Measurements from ENCODE around the gene IL3RA. TPM values are rescaled to one million over a fixed set of nuclear protein-coding genes. Genes with fewer than 3 reads are reported as not detected.

Gene IL3RA
- total RNA-seq, 1 experiment from 2014 or later, result 0.26 TPM

GRCh38 chrX:1430451-1430850, 93.9 kb downstream of the IL3RA start:
- no peak for DNase-seq (ENCODE audit: low read depth, low spot score)
- in situ Hi-C loops (cut with HindIII; ENCODE audit: low pct_unique_long_range_greater_than_20kb, low sequenced_read_pairs), result no loop called here

Small RNAs within 50 kb of the gene (small RNA-seq; reads per million reads assigned to genes)
- gene MIR3690 (0 reads per million in 2 experiments), gene RNA5SP498 (0 reads per million in 2 experiments)

Other genes with a start within 250 kb of the IL3RA start
- 1.0 and 1.1 TPM in 2 replicates for gene CRLF2, start 124.1 kb upstream of the IL3RA start, total RNA-seq (2014; rRNA removed; shearing (Covaris generic))
- 2.4 and 4.5 TPM in 2 replicates for gene CSF2RA, start 68.0 kb upstream of the IL3RA start, total RNA-seq (2014; rRNA removed; shearing (Covaris generic))
- gene SLC25A6, start 55.3 kb downstream of the IL3RA start, total RNA-seq (2014; rRNA removed; shearing (Covaris generic)), result 159 and 168 TPM in 2 replicates
- gene ASMTL, start 116.1 kb downstream of the IL3RA start, total RNA-seq (2014; rRNA removed; shearing (Covaris generic)), result 2.5 and 3.1 TPM in 2 replicates
- gene P2RY8, start 200.4 kb downstream of the IL3RA start, total RNA-seq (2014; rRNA removed; shearing (Covaris generic)), result not detected in 2 replicates

All from SK-MEL-5 (cell line).